ENCODE data around the gene EYA2.

Gene EYA2

GRCh38 chr20:47099825-47100441 lies 205.3 kb downstream of the EYA2 start:
- no peak for DNase-seq (ENCODE audit: low read depth)
- TF ChIP-seq CTCF (conservative IDR thresholded peaks at IDR 0.05; ENCODE audit: low read depth, low read length), result no peak
- H3K4me3 ChIP-seq (ENCODE audit: low read length), result no peak overlapping the region

GRCh38 chr20:47102629-47103028 lies 208.0 kb downstream of the EYA2 start:
- DNase-seq (ENCODE audit: low read depth), result no peak
- H3K4me3 ChIP-seq (ENCODE audit: low read length), result no peak overlapping the region
- no peak for TF ChIP-seq CTCF (conservative IDR thresholded peaks at IDR 0.05; ENCODE audit: low read depth, low read length)

- no peak for DNase-seq (ENCODE audit: low read depth)
- no peak for TF ChIP-seq CTCF (conservative IDR thresholded peaks at IDR 0.05; ENCODE audit: low read depth, low read length)
These were observed 212.1 kb downstream of the EYA2 start for GRCh38 chr20:47106786-47107185.

GRCh38 chr20:47108994-47109393 lies 214.4 kb downstream of the EYA2 start:
- TF ChIP-seq CTCF (conservative IDR thresholded peaks at IDR 0.05; ENCODE audit: low read depth, low read length), result no peak
- no peak for DNase-seq (ENCODE audit: low read depth)

More at GRCh38 chr20:47106786-47107185, 212.1 kb downstream of the EYA2 start:
- no peak overlapping the region for H3K4me3 ChIP-seq (ENCODE audit: low read length)

GRCh38 chr20:47110819-47111218 lies 216.2 kb downstream of the EYA2 start:
- no peak overlapping the region for H3K4me3 ChIP-seq (ENCODE audit: low read length)
- no peak for DNase-seq (ENCODE audit: low read depth)
- TF ChIP-seq CTCF (conservative IDR thresholded peaks at IDR 0.05; ENCODE audit: low read depth, low read length), result no peak

More at GRCh38 chr20:47108994-47109393, 214.4 kb downstream of the EYA2 start:
- no peak overlapping the region for H3K4me3 ChIP-seq (ENCODE audit: low read length)

GRCh38 chr20:47111576-47111975 lies 216.9 kb downstream of the EYA2 start:
- TF ChIP-seq CTCF (conservative IDR thresholded peaks at IDR 0.05; ENCODE audit: low read depth, low read length), result no peak
- no peak overlapping the region for H3K4me3 ChIP-seq (ENCODE audit: low read length)
- no peak for DNase-seq (ENCODE audit: low read depth)

- DNase-seq (ENCODE audit: low read depth), result no peak
- no peak for TF ChIP-seq CTCF (conservative IDR thresholded peaks at IDR 0.05; ENCODE audit: low read depth, low read length)
These were observed 218.9 kb downstream of the EYA2 start for GRCh38 chr20:47113362-47114109.

More at GRCh38 chr20:47113362-47114109, 218.9 kb downstream of the EYA2 start:
- H3K4me3 ChIP-seq (ENCODE audit: low read length), result no peak overlapping the region
